Subcutaneous adipose tissue (tissue), 4 donors: ENCODE data around the gene SSX5. TPM values are rescaled to one million over a fixed set of nuclear protein-coding genes. Genes with fewer than 3 reads are reported as not detected.

Experiments
- small RNA-seq: library from RNA; depleted of rRNA; stranded (forward); fragments of <200 nt; gene quantifications from one replicate; pipeline ENCODE3, GENCODE V24; 2016
- total RNA-seq, 4 donors: library from RNA; depleted of rRNA; stranded (reverse); fragments of >200 nt; gene quantifications; one replicate each; pipeline ENCODE4 v1.1.0, GENCODE V29; 2016
- TF ChIP-seq, protein P1 (sequence below): fragments of 450-650 bp; IDR thresholded peaks from one replicate; pipeline ENCODE4 v1.5.1; 2016; ENCODE audit warnings: low read depth, mild to moderate bottlenecking, control low read depth, antibody characterized with exemption, moderate library complexity

Gene SSX5, protein sequence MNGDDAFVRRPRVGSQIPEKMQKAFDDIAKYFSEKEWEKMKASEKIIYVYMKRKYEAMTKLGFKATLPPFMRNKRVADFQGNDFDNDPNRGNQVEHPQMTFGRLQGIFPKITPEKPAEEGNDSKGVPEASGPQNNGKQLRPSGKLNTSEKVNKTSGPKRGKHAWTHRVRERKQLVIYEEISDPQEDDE
- total RNA-seq = not detected

DNA sequence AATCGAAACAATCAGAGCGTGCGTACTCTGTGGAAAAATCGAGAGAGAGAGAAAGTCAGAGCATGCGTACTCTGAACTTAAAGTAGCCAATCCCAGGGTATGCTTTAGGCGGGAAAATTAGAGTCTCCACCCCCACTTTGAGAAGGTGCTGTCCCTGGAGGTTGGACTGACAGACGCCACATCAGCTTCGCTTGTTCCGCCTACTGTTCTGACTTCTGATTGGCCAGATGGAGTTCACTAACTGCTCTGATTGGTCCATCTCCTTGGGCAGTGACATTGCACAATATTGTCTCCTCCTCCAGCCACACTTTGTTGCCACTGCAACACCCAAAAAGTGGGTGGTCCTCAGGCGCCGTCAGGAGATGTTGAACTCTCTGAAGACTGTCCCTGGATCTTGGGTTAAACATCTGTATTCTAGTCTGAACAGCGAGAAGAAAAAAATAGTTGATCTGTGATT lies at the start of gene SSX5:
Gene SSX5 (minus strand): TSS at position 51 of the 457 bp plus-strand sequence. CDS start 1,437 bp downstream, outside the sequence.
- TF ChIP-seq, protein P1, sequence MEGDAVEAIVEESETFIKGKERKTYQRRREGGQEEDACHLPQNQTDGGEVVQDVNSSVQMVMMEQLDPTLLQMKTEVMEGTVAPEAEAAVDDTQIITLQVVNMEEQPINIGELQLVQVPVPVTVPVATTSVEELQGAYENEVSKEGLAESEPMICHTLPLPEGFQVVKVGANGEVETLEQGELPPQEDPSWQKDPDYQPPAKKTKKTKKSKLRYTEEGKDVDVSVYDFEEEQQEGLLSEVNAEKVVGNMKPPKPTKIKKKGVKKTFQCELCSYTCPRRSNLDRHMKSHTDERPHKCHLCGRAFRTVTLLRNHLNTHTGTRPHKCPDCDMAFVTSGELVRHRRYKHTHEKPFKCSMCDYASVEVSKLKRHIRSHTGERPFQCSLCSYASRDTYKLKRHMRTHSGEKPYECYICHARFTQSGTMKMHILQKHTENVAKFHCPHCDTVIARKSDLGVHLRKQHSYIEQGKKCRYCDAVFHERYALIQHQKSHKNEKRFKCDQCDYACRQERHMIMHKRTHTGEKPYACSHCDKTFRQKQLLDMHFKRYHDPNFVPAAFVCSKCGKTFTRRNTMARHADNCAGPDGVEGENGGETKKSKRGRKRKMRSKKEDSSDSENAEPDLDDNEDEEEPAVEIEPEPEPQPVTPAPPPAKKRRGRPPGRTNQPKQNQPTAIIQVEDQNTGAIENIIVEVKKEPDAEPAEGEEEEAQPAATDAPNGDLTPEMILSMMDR = no peak

DNA sequence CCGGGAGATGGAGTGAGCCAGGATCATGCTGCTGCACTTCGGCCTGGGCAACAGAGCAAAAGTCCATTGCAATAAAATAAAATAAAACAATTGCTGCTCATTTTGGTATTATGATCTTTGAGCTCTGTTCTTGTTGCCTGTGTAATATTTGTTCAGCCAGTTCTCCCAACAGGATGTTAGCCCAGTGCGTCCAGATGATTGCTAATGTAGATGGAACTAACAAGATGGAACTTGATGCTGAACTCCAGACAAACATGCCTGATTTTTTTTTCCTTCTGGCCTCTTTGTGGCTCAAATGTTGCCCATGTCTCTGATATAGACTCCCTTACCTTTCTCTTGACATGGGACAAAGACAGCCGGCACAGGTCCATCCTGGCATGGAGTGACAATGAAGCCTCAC lies 15.8 kb downstream of the SSX5 start:
- TF ChIP-seq, protein P1 = no peak

DNA sequence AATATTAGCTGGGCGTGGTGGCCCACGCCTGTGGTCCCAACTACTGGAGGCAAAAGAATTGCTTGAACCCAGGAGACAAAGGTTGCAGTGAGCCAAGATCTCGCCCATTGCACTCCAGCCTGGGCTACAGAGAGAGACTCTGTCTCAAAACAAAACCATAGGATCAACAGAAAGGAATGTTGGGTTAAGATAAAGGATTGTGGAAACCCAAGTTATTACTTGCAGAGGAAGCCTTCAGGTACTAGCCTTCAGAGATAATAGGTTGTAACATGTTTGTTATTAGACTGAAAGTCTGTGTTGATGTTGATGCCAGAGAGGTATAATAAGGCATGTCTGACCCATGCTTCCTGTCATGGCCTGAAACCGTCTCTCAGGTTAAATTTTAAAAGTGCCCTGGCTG lies 16.9 kb downstream of the SSX5 start:
- TF ChIP-seq, protein P1 = no peak

DNA sequence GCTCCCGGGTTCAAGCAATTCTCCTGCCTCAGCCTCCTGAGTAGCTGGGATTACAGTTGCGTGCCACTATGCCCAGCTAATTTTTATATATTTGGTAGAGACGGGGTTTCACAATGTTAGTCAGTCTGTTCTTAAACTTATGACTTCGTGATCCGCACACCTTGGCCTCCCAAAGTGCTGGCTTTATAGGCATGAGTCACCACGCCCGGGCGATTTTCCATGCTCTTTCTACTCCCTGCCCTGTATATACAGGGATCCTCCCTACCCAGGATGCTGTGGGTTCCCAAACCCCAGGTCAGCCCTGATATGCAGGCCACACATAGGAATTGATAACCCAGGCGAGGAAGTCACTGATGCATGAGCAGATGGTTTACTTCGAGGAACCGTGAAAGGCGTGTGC lies 31.4 kb downstream of the SSX5 start:
- TF ChIP-seq, protein P1 = no peak

DNA sequence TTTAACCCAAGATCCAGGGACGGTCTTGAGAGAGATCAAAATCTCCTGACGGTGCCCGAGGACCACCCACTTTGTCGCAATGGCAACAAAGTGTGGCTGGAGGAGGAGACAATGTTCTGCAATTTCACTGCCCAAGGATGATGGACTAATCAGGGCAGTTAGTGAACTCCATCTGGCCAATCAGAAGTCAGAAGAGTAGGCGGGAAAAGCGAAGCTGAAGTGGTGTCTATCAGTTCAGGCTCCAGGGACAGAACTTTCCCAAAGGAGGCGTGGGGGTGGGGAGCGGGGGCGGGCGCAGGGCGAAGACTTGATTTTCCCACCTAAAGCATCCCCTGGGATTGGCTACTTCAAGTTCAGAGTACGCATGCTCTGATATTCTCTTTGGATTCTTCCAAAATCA lies 40.6 kb downstream of the SSX5 start:
- TF ChIP-seq, protein P1 = no peak

DNA sequence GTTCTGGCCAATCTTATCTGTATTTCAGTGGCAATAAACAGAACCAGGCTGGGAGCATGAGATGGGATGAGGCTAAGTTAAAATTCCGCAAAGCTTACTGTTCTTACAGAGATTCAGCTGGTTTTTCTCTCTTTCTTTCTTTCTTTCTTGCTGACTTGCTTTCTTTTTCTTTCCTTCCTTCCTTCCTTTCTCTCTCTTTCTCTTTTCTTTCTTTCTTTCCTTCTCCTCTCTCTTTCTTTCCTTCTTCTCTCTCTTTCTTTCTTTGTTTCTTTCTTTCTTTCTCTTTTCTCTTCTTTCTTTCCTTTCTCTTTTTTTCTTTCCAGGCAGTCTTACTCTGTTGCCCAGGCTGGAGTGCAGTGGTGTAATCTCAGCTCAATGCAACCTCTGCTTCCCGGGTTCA lies 41.8 kb downstream of the SSX5 start:
- TF ChIP-seq, protein P1 = no peak

DNA sequence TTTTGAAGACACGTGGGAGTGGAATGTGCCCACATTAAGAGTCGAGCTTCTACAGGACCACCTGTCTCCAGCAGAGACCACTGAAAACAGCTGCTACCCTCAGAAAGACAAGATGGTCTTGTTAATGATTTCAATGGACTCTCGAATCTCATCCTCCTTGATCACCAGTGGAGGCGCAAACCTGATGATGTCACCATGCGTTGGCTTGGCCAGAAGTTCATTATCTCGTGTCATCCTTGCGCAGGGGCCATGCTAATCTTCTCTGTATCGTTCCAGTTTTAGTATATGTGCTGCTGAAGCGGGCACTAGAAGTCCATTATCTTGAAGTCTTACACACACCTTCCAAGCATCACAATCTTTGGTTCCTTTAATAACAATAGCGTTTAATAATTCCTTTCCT lies 42.8 kb downstream of the SSX5 start:
- TF ChIP-seq, protein P1 = no peak

Small RNA genes within 50 kb of the gene (small RNA-seq; reads per million reads assigned to genes)
- gene AC245047.3 (not detected), gene AC245047.7 (not detected), gene RNA5SP503 (not detected), gene RNU6-707P (not detected)

Other genes with a start within 250 kb of the SSX5 start
- 1 to 10 TPM; 3.4 to 7.9 (median 6.8) TPM for gene ZNF182, start 192.8 kb downstream of the SSX5 start, total RNA-seq
- gene SPACA5, start 189.8 kb downstream of the SSX5 start, total RNA-seq = not detected
- gene ZNF630, start 125.2 kb downstream of the SSX5 start, total RNA-seq = 1 to 10 TPM in 3 of 4 donors, under 1 TPM in 1; 0.65 to 4.0 (median 2.8) TPM
- not detected for gene SPACA5B, start 66.2 kb downstream of the SSX5 start, total RNA-seq
- not detected for gene SSX1, start 58.6 kb upstream of the SSX5 start, total RNA-seq
- not detected for gene SSX3, start 159.9 kb upstream of the SSX5 start, total RNA-seq
- not detected for gene SSX4, start 186.7 kb upstream of the SSX5 start, total RNA-seq
- gene SSX4B, start 215.2 kb upstream of the SSX5 start, total RNA-seq = not detected